ENCODE results near the gene SEC23IP.

GRCh38 chr10:119989966-119990365, 97.4 kb downstream of the SEC23IP start:
- TF ChIP-seq CTCF (IDR thresholded peaks at IDR 0.05) (no peak), POLR2A (IDR thresholded peaks at IDR 0.05) (no peak)
